Stimulated activated CD8-positive, alpha-beta memory T cell treated with anti-CD3 and anti-CD28 coated beads, Interleukin-15, amount 100 ng/mL, for 24 hours (primary cell): ENCODE results near the gene SLCO3A1.

ENCODE experiments used
- DNase-seq: peaks from one replicate; pipeline ENCODE4 v3.0.0-alpha.2; 2020; ENCODE audit warnings: low read depth

SLCO3A1 gene

GRCh38 chr15:91966194-91966552 lies 112.7 kb downstream of the SLCO3A1 start:
- DNase-seq = no peak

- DNase-seq = no peak
Measured at GRCh38 chr15:91967935-91968606, 114.6 kb downstream of the SLCO3A1 start.

GRCh38 chr15:91968610-91969009 lies 115.1 kb downstream of the SLCO3A1 start:
- DNase-seq = no peak

- DNase-seq = no peak
Measured at GRCh38 chr15:91970142-91970541, 116.6 kb downstream of the SLCO3A1 start.

- DNase-seq = no peak
Measured at GRCh38 chr15:91973481-91973880, 120.0 kb downstream of the SLCO3A1 start.

GRCh38 chr15:91974321-91974720 lies 120.8 kb downstream of the SLCO3A1 start:
- no peak for DNase-seq

- no peak for DNase-seq
Measured at GRCh38 chr15:91975241-91975978, 121.9 kb downstream of the SLCO3A1 start.

- no peak for DNase-seq
Measured at GRCh38 chr15:91976966-91977365, 123.5 kb downstream of the SLCO3A1 start.

GRCh38 chr15:91980502-91981267 lies 127.2 kb downstream of the SLCO3A1 start:
- DNase-seq = no peak

GRCh38 chr15:91981821-91982800 lies 128.6 kb downstream of the SLCO3A1 start:
- no peak for DNase-seq

- DNase-seq = no peak
Measured at GRCh38 chr15:91983729-91984340, 130.3 kb downstream of the SLCO3A1 start.

GRCh38 chr15:91985297-91985696 lies 131.8 kb downstream of the SLCO3A1 start:
- DNase-seq = no peak

- no peak for DNase-seq
Measured at GRCh38 chr15:91988071-91988470, 134.6 kb downstream of the SLCO3A1 start.

GRCh38 chr15:91988655-91989054 lies 135.1 kb downstream of the SLCO3A1 start:
- DNase-seq = no peak

- DNase-seq = no peak
Measured at GRCh38 chr15:91989821-91990220, 136.3 kb downstream of the SLCO3A1 start.

- DNase-seq = no peak
Measured at GRCh38 chr15:91992945-91993344, 139.4 kb downstream of the SLCO3A1 start.

GRCh38 chr15:91995146-91995545 lies 141.6 kb downstream of the SLCO3A1 start:
- no peak for DNase-seq

- no peak for DNase-seq
Measured at GRCh38 chr15:91997163-91997562, 143.7 kb downstream of the SLCO3A1 start.

GRCh38 chr15:92000709-92001108 lies 147.2 kb downstream of the SLCO3A1 start:
- no peak for DNase-seq

- no peak for DNase-seq
Measured at GRCh38 chr15:92001307-92001706, 147.8 kb downstream of the SLCO3A1 start.

GRCh38 chr15:92002666-92003065 lies 149.2 kb downstream of the SLCO3A1 start:
- no peak for DNase-seq
